Upper lobe of right lung (tissue), 1 donor: Measurements from ENCODE around the gene NDUFB8. TPM values are rescaled to one million over a fixed set of nuclear protein-coding genes. Genes with fewer than 3 reads are reported as not detected.
A peak's percentile ranks its signal among the peaks of the same experiment; 100 is the strongest.

ENCODE experiments used
- ATAC-seq: fragments of 200-7000 bp; cut with Tn5 transposase; one replicate; pipeline ENCODE4 v1.9.1; 2020; ENCODE audit warnings: mild to moderate bottlenecking, moderate library complexity
- DNase-seq: peaks from one replicate; pipeline ENCODE4 v3.0.0-alpha.2; 2020
- H3K27ac ChIP-seq: fragments of 200-600 bp; one replicate; pipeline ENCODE4 v1.8.0; 2022
- H3K27me3 ChIP-seq: fragments of 200-600 bp; one replicate; pipeline ENCODE4 v1.8.0; 2022; ENCODE audit warnings: mild to moderate bottlenecking
- H3K36me3 ChIP-seq: fragments of 200-600 bp; one replicate; pipeline ENCODE4 v1.8.0; 2022
- H3K4me1 ChIP-seq: fragments of 200-600 bp; one replicate; pipeline ENCODE4 v1.8.0; 2022
- H3K4me3 ChIP-seq: fragments of 200-600 bp; one replicate; pipeline ENCODE4 v1.8.0; 2022; ENCODE audit warnings: mild to moderate bottlenecking
- H3K9me3 ChIP-seq: fragments of 200-600 bp; one replicate; pipeline ENCODE4 v1.8.0; 2022
- intact Hi-C: fragments of 100-400 bp; cut with DNase I; formaldehyde crosslinking; loops from one replicate; pipeline ENCODE4 v1.11.0; 2022
- total RNA-seq: library from RNA; stranded (reverse); fragmentation: NEBNext Ultra II Directional; extraction: Animal tissue kit (Norgen Biotek cat#: 25700); gene quantifications from one replicate; pipeline ENCODE4 v1.2.1, GENCODE V29; 2021
- TF ChIP-seq, protein P1 (sequence below): fragments of 200-600 bp; IDR thresholded peaks from one replicate; pipeline ENCODE4 v1.8.0; 2022; ENCODE audit warnings: antibody characterized with exemption
- donor health status: DM: no; HTN: yes; CAD: no; lungs with severe emphysema.

The NDUFB8 gene
- total RNA-seq, 1 donor from 2014 or later, result 110 TPM

DNA sequence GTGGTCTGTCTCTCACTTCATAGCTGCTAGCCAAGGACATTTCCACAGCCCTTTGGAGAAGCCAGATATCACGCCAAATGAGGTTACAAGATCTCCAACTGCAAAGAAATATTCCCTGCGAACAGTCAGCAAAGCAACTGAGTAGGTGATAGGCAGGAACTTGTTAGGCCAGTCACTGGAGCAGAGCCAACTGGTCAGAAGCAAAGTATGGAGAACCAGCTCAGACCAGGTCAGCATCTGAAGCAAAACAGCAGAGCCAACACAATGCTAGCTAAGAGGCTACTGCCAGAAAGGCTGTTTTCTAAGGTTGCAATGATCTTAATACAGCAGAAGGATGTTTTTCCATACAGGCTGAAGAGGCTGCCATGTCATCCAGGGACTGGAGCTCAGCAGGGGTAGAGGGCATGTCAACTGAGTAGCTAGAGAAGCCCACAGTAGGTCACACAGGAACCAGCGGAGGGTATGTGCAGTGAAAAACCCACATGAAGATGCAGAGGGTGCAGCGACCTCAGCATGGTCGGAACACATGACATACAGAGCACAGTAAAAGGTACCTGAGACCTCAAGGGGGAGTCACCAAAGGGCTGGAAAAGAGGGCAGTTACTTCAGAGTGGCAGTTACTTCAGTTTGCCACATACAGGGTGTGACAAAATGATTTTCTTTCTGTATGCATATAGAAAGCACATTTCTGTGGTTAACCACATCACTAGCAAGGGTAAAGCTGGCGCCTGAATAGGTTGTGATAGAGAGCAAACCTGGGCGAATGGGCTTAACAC lies 18.9 kb downstream of the NDUFB8 start:
- no peak for DNase-seq
- ATAC-seq, result peak; percentile 49
- no peak overlapping the region for H3K4me3 ChIP-seq

DNA sequence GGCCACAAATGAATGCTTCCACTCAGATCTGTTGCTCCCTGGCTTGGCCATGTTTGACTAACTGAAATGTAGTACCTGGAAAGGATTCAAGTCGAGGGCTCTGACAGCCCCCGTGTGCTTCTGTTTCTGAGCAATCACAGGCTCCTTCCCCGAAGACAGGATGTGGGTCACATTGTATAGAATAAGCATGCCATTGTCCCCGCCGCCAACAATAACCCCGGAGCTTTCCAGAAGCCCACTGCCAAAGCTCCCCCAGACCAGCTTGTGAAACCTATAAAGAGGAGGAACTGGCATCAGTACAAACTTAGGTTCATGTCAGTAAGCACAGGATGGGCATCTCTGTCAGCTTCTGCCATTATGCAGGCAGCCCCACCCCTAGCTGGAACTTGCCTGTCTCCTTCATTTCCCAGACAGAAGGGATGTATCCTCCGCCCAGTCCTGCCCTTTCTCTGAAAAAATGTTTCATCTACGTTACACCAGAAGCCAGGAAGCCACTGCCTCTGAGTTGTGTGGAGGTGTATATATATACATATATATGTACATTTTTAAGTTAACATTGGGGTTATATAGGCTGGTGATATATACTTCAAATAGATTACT lies 20.3 kb downstream of the NDUFB8 start:
- TF ChIP-seq, protein P1, sequence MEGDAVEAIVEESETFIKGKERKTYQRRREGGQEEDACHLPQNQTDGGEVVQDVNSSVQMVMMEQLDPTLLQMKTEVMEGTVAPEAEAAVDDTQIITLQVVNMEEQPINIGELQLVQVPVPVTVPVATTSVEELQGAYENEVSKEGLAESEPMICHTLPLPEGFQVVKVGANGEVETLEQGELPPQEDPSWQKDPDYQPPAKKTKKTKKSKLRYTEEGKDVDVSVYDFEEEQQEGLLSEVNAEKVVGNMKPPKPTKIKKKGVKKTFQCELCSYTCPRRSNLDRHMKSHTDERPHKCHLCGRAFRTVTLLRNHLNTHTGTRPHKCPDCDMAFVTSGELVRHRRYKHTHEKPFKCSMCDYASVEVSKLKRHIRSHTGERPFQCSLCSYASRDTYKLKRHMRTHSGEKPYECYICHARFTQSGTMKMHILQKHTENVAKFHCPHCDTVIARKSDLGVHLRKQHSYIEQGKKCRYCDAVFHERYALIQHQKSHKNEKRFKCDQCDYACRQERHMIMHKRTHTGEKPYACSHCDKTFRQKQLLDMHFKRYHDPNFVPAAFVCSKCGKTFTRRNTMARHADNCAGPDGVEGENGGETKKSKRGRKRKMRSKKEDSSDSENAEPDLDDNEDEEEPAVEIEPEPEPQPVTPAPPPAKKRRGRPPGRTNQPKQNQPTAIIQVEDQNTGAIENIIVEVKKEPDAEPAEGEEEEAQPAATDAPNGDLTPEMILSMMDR, result no peak
- DNase-seq (no peak), ATAC-seq (no peak)
- H3K27ac ChIP-seq, result no peak overlapping the region
- H3K36me3 ChIP-seq, result peaks cover 25% of the 10 kb centered on the region
- no peaks in the 10 kb centered on the region for H3K27me3 ChIP-seq
- intact Hi-C loops, result no loop called here
- no peak overlapping the region for H3K4me3 ChIP-seq
- H3K4me1 ChIP-seq, result no peaks in the 10 kb centered on the region
- no peaks in the 10 kb centered on the region for H3K9me3 ChIP-seq

More for the DNA sequence above, 18.9 kb downstream of the NDUFB8 start:
- no peaks in the 10 kb centered on the region for H3K4me1 ChIP-seq
- intact Hi-C loops, result no loop called here
- H3K36me3 ChIP-seq, result peaks cover 21% of the 10 kb centered on the region
- no peak overlapping the region for H3K27ac ChIP-seq
- H3K27me3 ChIP-seq, result no peaks in the 10 kb centered on the region
- TF ChIP-seq, protein P1, result no peak
- no peaks in the 10 kb centered on the region for H3K9me3 ChIP-seq

DNA sequence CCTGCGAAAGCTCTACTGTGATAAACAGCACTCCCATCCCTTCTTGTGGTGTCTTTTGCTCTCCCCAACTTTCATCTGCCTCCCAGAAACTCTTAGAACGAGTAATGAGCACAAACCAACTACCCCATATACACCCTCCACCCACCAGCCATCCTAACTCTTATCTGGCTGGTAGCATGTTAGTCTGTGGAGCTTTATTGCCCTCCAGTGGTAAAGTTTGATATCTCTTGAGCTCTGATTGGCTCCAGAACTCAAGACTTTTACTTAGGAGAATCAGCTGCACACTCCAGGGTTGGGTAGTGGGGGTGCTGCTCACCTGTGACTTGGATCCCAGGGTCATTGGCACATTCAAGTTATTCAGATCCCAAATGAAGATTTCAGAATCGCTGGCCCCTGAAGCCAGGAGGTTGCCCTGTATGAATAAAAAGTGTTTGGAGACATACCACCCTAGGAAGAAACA lies 20.9 kb downstream of the NDUFB8 start:
- peak; percentile 62 for ATAC-seq
- intact Hi-C loops, result no loop called here

DNA sequence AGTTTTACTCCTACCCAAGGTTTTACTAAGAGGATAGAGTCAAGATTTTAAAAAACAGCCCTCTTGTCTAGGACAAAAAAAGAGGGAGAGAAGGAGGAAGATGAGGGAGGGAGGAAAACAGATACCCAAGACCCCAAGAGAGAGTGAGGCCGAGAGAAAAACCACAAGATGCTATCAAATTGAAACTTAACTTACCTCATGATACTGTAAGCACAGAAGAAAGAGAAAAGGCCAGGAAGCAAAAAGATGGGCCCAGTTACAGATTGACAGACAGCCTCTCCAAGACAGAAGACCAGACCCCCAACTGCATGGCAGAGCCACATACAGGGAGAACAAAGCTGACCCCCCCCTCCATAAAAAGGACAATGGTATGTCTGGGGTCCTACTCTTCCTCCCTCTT lies 21.4 kb downstream of the NDUFB8 start:
- H3K4me3 ChIP-seq, result no peak overlapping the region
- H3K4me1 ChIP-seq, result no peaks in the 10 kb centered on the region
- peaks cover 31% of the 10 kb centered on the region for H3K36me3 ChIP-seq
- H3K9me3 ChIP-seq, result no peaks in the 10 kb centered on the region
- no peak overlapping the region for H3K27ac ChIP-seq
- H3K27me3 ChIP-seq, result no peaks in the 10 kb centered on the region
- ATAC-seq (no peak), DNase-seq (no peak)
- TF ChIP-seq, protein P1, result no peak
- intact Hi-C loops, result no loop called here

More for the DNA sequence above, 20.9 kb downstream of the NDUFB8 start:
- H3K4me1 ChIP-seq, result no peaks in the 10 kb centered on the region
- no peak for DNase-seq
- TF ChIP-seq, protein P1, result peak; percentile 37
- no peak overlapping the region for H3K27ac ChIP-seq
- no peak overlapping the region for H3K4me3 ChIP-seq
- peaks cover 31% of the 10 kb centered on the region for H3K36me3 ChIP-seq
- H3K27me3 ChIP-seq, result no peaks in the 10 kb centered on the region
- H3K9me3 ChIP-seq, result no peaks in the 10 kb centered on the region

DNA sequence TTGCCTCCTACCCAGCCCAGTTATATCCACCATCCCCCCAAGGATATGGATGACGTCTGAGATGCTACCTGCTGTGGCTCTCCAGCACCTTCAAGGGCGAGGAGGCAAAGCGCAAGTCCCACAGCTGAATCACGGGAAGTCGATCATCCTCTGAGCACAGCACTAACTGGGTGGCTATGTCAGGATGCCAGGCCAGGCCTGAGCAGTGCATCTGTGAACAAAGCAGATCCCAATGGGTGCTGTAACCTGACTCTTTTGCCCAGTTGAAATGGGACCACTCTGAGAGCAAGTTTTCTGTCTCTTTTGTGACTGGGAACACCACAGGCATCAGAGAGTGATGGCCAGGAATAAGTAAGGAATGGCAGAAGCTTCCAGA lies 22.3 kb downstream of the NDUFB8 start:
- Histone ChIP-seq H3K36me3 (peaks cover 31% of the 10 kb centered on the region), H3K4me1 (no peaks in the 10 kb centered on the region), H3K27me3 (no peaks in the 10 kb centered on the region), H3K27ac (no peak overlapping the region), H3K9me3 (no peaks in the 10 kb centered on the region), H3K4me3 (no peak overlapping the region)
- intact Hi-C loops, result no loop called here
- DNase-seq (no peak), ATAC-seq (no peak)
- TF ChIP-seq, protein P1, result no peak
